ENCODE results near the gene DUSP5. TPM values are rescaled to one million over a fixed set of nuclear protein-coding genes. Genes with fewer than 3 reads are reported as not detected.

DUSP5 gene
- total and polyA plus RNA-seq, 12 donors: 5.3 to 53.7 (median 21.2) TPM

- H3K27me3 ChIP-seq: no peaks in the 10 kb centered on the region
- no peaks in the 10 kb centered on the region for H3K36me3 ChIP-seq
- no peak for ATAC-seq
- H3K27ac ChIP-seq: no peak overlapping the region
- H3K9me3 ChIP-seq: no peaks in the 10 kb centered on the region
- 72 to 91% methylated on average over 1 of the region's 1 CpG for WGBS, 2 donors
- H3K4me3 ChIP-seq: no peak overlapping the region
- DNase-seq: no peak
- H3K4me1 ChIP-seq: peaks cover 0 to 6% (median 0%) of the 10 kb centered on the region in 9 donors
- TF ChIP-seq CTCF (IDR thresholded peaks at IDR 0.05): no peak
- intact Hi-C loops (cut with DNase I): no loop called here
These were observed 15.8 kb upstream of the DUSP5 start for GRCh38 chr10:110481919-110482318.

GRCh38 chr10:110483633-110484032, 14.1 kb upstream of the DUSP5 start:
- H3K4me3 ChIP-seq: no peak overlapping the region
- ATAC-seq (no peak), DNase-seq (no peak)
- H3K27ac ChIP-seq: no peak overlapping the region
- peaks cover 0 to 4% (median 0%) of the 10 kb centered on the region in 7 donors for H3K27me3 ChIP-seq
- H3K36me3 ChIP-seq: no peaks in the 10 kb centered on the region
- peaks cover 0 to 23% (median 7%) of the 10 kb centered on the region in 9 donors for H3K4me1 ChIP-seq
- WGBS, 2 donors: 80 to 84% methylated on average over 2 of the region's 2 CpGs
- TF ChIP-seq CTCF (IDR thresholded peaks at IDR 0.05): no peak
- H3K9me3 ChIP-seq: no peaks in the 10 kb centered on the region
- intact Hi-C loops (cut with DNase I): no loop called here

- intact Hi-C loops (cut with DNase I): no loop called here
- Histone ChIP-seq H3K4me1 (peaks cover 0 to 32% (median 7%) of the 10 kb centered on the region in 9 donors), H3K4me3 (no peak overlapping the region), H3K27ac (no peak overlapping the region), H3K9me3 (no peaks in the 10 kb centered on the region), H3K27me3 (peaks cover 0 to 4% (median 0%) of the 10 kb centered on the region in 7 donors), H3K36me3 (no peaks in the 10 kb centered on the region)
- ATAC-seq (no peak), DNase-seq (no peak)
- WGBS, 2 donors: 68 to 80% methylated on average over 3 of the region's 3 CpGs
- no peak for TF ChIP-seq CTCF (IDR thresholded peaks at IDR 0.05)
These were observed 12.2 kb upstream of the DUSP5 start for GRCh38 chr10:110485541-110485940.

GRCh38 chr10:110486680-110487410, 10.9 kb upstream of the DUSP5 start:
- peak overlapping the region in 1 of 10 donors; percentile 5 for H3K27ac ChIP-seq
- ATAC-seq: peak in 1 of 8 donors; percentile 15
- intact Hi-C loops (cut with DNase I): no loop called here
- no peaks in the 10 kb centered on the region for H3K9me3 ChIP-seq
- no peak for TF ChIP-seq CTCF (IDR thresholded peaks at IDR 0.05)
- H3K27me3 ChIP-seq: peaks cover 0 to 4% (median 0%) of the 10 kb centered on the region in 7 donors
- no peaks in the 10 kb centered on the region for H3K36me3 ChIP-seq
- 64 to 70% methylated on average over 11 of the region's 11 CpGs for WGBS, 2 donors
- no peak overlapping the region for H3K4me3 ChIP-seq
- H3K4me1 ChIP-seq: peaks cover 0 to 42% (median 8%) of the 10 kb centered on the region in 9 donors
- DNase-seq: no peak

Data from heart right ventricle (tissue), 16 donors.